DMS153 (cell line): ENCODE results near the gene AMBP.

Source experiments
- DNase-seq: peaks from one replicate; lab custom pipeline; 2025; lab: John Stamatoyannopoulos, UW

Gene AMBP

GRCh38 chr9:114031037-114031630 is 47.0 kb downstream of the AMBP start:
- no peak for DNase-seq

GRCh38 chr9:114030364-114030763 is 47.7 kb downstream of the AMBP start:
- no peak for DNase-seq

- no peak for DNase-seq
Observed at GRCh38 chr9:114029311-114030170, 48.6 kb downstream of the AMBP start.

- no peak for DNase-seq
Observed at GRCh38 chr9:114028646-114029045, 49.5 kb downstream of the AMBP start.

- DNase-seq, result no peak
Observed at GRCh38 chr9:114027863-114028465, 50.1 kb downstream of the AMBP start.

- DNase-seq, result no peak
Observed at GRCh38 chr9:114027159-114027862, 50.8 kb downstream of the AMBP start.

GRCh38 chr9:114026335-114026734 is 51.8 kb downstream of the AMBP start:
- DNase-seq, result no peak

GRCh38 chr9:114025760-114026159 is 52.3 kb downstream of the AMBP start:
- no peak for DNase-seq

GRCh38 chr9:114025196-114025753 is 52.8 kb downstream of the AMBP start:
- no peak for DNase-seq

- DNase-seq, result no peak
Observed at GRCh38 chr9:114023961-114024360, 54.1 kb downstream of the AMBP start.

- no peak for DNase-seq
Observed at GRCh38 chr9:114021578-114021977, 56.5 kb downstream of the AMBP start.

- DNase-seq, result no peak
Observed at GRCh38 chr9:114017741-114018715, 60.1 kb downstream of the AMBP start.

GRCh38 chr9:114016629-114017423 is 61.3 kb downstream of the AMBP start:
- no peak for DNase-seq

GRCh38 chr9:114016101-114016500 is 62.0 kb downstream of the AMBP start:
- no peak for DNase-seq

GRCh38 chr9:114015607-114016006 is 62.5 kb downstream of the AMBP start:
- no peak for DNase-seq

- DNase-seq, result no peak
Observed at GRCh38 chr9:114014044-114014443, 64.1 kb downstream of the AMBP start.

GRCh38 chr9:114012126-114012525 is 66.0 kb downstream of the AMBP start:
- DNase-seq, result no peak

- DNase-seq, result no peak
Observed at GRCh38 chr9:114011313-114011712, 66.8 kb downstream of the AMBP start.
